HFFc6 (cell line): Measurements from ENCODE around the gene AFAP1L1. TPM values are rescaled to one million over a fixed set of nuclear protein-coding genes. Genes with fewer than 3 reads are reported as not detected.
A peak's percentile ranks its signal among the peaks of the same experiment; 100 is the strongest.

Experiments used
- DNase-seq: peaks from one replicate; pipeline ENCODE4 v3.0.0-alpha.2; 2018
- H3K27ac Mint-ChIP-seq: 2 replicates; pipeline ENCODE4 v1.8.0; 2020; ENCODE audit warnings: mild to moderate bottlenecking, mixed read lengths
- H3K27me3 Mint-ChIP-seq: 2 replicates; pipeline ENCODE4 v1.8.0; 2021; ENCODE audit warnings: mild to moderate bottlenecking, moderate library complexity, mixed read lengths; ENCODE audit not compliant: insufficient read depth
- H3K36me3 Mint-ChIP-seq: 2 replicates; pipeline ENCODE4 v1.8.0; 2021; ENCODE audit warnings: low read depth, mixed read lengths
- H3K4me1 Mint-ChIP-seq: 2 replicates; pipeline ENCODE4 v1.8.0; 2020; ENCODE audit warnings: low read depth, mixed read lengths
- H3K4me3 Mint-ChIP-seq: 2 replicates; pipeline ENCODE4 v1.8.0; 2020; ENCODE audit warnings: mild to moderate bottlenecking, moderate library complexity, mixed read lengths
- H3K9me3 Mint-ChIP-seq: 2 replicates; pipeline ENCODE4 v1.8.0; 2020; ENCODE audit warnings: mild to moderate bottlenecking, mixed read lengths
- total RNA-seq, 6 experiments: library from RNA; stranded (reverse); fragmentation: NEBNext Ultra II Directional; extraction: Animal tissue kit (Norgen Biotek cat#: 25700); gene quantifications; 2 replicates in 1 of 6; 3 replicates in 5 of 6; pipeline ENCODE4 v1.2.3, GENCODE V29; 2021
- TF ChIP-seq, protein P1 (sequence below): fragments of 200-600 bp; sonication (generic); IDR thresholded peaks from 2 replicates; pipeline ENCODE4 v1.5.0; 2021; ENCODE audit warnings: antibody characterized with exemption, mild to moderate bottlenecking

AFAP1L1 gene
- total RNA-seq, 6 experiments from 2014 or later, result 3.2 to 7.5 (median 5.4) TPM

DNA sequence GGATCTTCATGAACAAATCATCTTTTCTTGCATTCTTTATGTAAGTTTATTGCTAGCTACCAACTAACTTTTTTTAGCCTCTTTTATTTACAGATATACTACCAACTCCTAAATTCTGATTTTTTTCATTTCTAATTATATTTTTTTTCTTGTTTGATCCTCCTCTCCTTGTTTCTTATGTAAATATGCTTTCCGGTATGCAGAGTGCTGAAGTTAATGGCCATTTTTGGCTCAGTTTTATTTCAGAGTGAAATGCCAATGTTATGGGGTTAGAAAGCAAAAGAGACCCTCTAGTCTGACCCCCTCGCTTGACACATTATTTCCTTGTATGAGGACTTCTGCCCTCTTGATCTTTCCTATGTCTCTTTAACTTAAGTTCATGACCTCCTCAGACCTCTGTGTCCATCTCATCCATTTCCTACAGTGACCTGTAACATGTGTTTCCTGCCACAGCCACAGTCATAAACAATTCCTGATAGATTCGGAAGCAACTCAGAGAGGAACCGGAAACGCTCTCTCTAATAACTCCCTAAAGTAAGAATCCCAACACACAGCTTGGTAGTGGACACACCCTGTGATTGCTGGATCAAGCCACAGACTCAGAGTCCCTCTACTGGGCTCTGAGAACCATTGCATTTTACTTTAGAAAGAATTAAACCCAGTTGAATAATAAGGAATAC, 42.9 kb upstream of the AFAP1L1 start:
- peaks cover 12% of the 10 kb centered on the region; the same call in 1 of the 2 replicates for H3K36me3 Mint-ChIP-seq
- peak; percentile 89 for DNase-seq
- no peaks in the 10 kb centered on the region for H3K9me3 Mint-ChIP-seq
- H3K27me3 Mint-ChIP-seq, result no peaks in the 10 kb centered on the region
- peak overlapping the region; percentile 76 for H3K27ac Mint-ChIP-seq
- TF ChIP-seq, protein P1, sequence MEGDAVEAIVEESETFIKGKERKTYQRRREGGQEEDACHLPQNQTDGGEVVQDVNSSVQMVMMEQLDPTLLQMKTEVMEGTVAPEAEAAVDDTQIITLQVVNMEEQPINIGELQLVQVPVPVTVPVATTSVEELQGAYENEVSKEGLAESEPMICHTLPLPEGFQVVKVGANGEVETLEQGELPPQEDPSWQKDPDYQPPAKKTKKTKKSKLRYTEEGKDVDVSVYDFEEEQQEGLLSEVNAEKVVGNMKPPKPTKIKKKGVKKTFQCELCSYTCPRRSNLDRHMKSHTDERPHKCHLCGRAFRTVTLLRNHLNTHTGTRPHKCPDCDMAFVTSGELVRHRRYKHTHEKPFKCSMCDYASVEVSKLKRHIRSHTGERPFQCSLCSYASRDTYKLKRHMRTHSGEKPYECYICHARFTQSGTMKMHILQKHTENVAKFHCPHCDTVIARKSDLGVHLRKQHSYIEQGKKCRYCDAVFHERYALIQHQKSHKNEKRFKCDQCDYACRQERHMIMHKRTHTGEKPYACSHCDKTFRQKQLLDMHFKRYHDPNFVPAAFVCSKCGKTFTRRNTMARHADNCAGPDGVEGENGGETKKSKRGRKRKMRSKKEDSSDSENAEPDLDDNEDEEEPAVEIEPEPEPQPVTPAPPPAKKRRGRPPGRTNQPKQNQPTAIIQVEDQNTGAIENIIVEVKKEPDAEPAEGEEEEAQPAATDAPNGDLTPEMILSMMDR, result peak; percentile 90
- H3K4me1 Mint-ChIP-seq, result peaks cover 36% of the 10 kb centered on the region
- peak overlapping the region; percentile 6 for H3K4me3 Mint-ChIP-seq

DNA sequence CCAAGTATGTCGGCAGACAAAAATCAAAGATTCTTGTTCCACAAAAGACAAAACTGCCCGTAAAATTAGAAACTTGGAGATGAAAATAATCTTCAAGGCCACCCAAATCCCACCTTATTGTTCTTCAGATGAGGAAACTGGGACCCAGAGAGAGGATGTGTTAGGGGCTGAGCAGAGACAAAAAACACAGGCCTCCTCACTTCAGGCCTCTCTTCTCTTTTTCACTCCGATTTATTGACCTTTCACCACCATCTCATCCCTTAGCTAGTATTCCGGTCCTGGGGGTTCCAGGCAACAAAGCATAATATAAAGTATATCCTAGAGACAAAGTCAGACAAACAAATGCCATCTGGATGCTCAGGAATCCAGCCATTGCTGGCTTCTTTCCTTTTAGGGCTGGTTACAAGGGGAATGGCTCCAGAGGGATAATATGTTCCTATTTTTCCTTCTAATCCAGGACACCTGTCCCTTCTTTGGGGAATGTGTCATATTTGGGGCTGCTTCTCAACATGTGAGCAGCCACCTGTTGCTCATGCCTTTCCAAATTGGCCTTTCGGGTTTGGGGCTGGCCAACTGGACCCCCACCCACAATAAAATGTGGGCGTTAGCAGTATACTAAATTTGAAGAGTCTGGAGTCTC, 42.2 kb upstream of the AFAP1L1 start:
- Mint-ChIP-seq H3K27me3 (no peaks in the 10 kb centered on the region), H3K27ac (no peak overlapping the region; the same call in 1 of the 2 replicates), H3K9me3 (no peaks in the 10 kb centered on the region), H3K36me3 (peaks cover 11% of the 10 kb centered on the region; the same call in 1 of the 2 replicates), H3K4me3 (no peak overlapping the region), H3K4me1 (peaks cover 36% of the 10 kb centered on the region)
- TF ChIP-seq, protein P1, result peak; percentile 28
- DNase-seq, result no peak

DNA sequence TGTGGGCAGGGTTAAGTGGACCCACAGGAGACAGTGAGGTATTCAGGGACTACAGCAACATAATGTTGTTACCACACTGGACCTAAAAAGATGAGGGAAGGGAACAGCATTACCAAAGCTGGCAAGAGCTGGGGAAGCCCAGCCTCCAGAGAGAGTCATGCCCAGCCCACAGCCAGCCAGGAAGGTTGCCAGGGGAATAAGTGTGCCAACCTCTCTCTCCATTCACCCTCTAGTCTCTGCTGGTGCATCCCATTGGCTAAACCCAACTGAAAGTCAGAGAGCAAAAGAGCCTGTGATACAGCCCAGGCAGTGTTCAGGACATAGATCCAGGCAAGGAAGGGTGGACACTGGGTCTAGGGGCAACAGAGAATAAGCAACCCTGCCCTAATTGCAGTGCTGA, 35.8 kb upstream of the AFAP1L1 start:
- H3K27ac Mint-ChIP-seq, result no peak overlapping the region
- TF ChIP-seq, protein P1, result no peak
- H3K36me3 Mint-ChIP-seq, result peaks cover 16% of the 10 kb centered on the region; the same call in 1 of the 2 replicates
- H3K4me3 Mint-ChIP-seq, result no peak overlapping the region
- no peaks in the 10 kb centered on the region for H3K27me3 Mint-ChIP-seq
- H3K4me1 Mint-ChIP-seq, result no peaks in the 10 kb centered on the region
- DNase-seq, result no peak
- H3K9me3 Mint-ChIP-seq, result no peaks in the 10 kb centered on the region

DNA sequence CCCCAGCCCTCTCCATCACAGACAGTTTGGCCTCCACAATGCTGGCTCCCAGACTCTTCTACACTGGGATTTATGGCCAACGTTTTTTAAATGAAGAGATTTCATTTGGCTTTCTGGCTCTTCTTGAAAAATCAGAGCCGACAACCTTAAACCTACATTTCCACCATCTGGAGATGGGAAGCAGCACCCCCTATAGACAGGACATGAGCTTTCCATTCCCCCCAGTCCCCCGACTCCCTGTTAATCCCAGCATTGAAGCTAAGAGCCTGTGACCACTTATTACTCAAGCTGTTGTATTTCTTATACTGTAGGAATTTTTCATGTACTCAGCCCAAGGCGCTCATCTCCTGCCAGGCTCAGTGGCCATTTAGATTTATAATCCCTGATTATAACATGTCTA, 34.0 kb upstream of the AFAP1L1 start:
- Mint-ChIP-seq H3K27me3 (no peaks in the 10 kb centered on the region), H3K9me3 (no peaks in the 10 kb centered on the region), H3K36me3 (peaks cover 27% of the 10 kb centered on the region; the same call in 1 of the 2 replicates), H3K4me3 (no peak overlapping the region), H3K4me1 (peaks cover 9% of the 10 kb centered on the region), H3K27ac (no peak overlapping the region)
- no peak for DNase-seq
- TF ChIP-seq, protein P1, result peak; percentile 57

DNA sequence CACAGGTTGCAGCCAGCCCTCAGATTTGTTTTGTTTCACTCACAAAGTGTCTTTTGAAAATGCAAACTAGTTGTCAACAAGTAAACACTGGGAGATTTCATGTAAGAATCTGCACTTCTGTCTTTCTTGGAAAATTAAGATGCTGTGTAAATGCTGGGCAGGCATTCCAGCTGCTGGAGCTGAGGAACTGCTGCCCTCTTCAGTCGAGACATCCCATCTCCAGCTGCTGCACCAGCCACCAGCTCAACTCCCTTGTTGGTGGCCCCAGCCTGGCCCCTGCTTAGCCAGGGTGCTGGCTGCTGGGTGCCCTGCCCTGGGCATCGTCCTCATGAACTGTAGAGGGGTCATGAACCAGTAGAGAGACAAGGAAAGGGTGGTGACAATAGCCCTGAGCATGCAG, 33.1 kb upstream of the AFAP1L1 start:
- DNase-seq, result peak; percentile 7
- Mint-ChIP-seq H3K27me3 (no peaks in the 10 kb centered on the region), H3K36me3 (peaks cover 23% of the 10 kb centered on the region; the same call in 1 of the 2 replicates), H3K27ac (no peak overlapping the region), H3K4me3 (no peak overlapping the region), H3K9me3 (no peaks in the 10 kb centered on the region), H3K4me1 (peaks cover 9% of the 10 kb centered on the region)
- TF ChIP-seq, protein P1, result peak; percentile 41; the same call in 1 of the 2 replicates
